ENCODE data around the gene MMP28.

MMP28 gene

DNA sequence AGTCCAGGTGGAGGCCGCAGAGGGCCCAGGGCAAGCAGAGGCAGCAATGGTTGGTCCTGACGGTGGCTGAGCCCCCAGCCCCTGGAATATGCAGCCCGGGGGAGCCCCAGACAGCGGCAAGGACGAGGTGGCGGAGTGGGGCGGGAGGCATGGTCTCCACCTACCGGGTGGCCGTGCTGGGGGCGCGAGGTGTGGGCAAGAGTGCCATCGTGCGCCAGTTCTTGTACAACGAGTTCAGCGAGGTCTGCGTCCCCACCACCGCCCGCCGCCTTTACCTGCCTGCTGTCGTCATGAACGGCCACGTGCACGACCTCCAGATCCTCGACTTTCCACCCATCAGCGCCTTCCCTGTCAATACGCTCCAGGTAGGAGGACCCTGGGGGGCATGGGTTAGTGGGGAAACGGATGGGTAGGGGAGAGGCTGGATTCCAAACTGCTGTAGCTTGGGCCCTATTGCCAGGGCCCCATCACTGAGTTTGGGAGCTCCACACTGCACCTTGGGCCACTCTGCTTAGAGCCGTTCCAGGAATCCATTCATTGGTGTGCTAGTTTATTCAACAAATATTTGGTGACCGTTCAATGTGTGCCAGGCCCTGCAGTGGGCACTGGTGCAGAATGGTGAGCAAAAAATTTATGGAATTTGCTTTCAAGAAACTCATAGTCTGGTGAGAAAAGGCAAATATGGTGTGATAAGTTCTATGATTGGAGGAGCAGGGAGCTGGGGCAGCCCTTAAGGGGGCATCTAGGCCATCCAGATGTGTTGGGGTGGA lies 60.2 kb downstream of the MMP28 start:
- Histone ChIP-seq H3K9me3 (ENCODE audit: control insufficient read depth, insufficient read depth, low read length) (no peaks in the 10 kb centered on the region), H3K9ac (ENCODE audit: low read depth, low read length) (no peak overlapping the region), H3K4me1 (ENCODE audit: insufficient read depth, low read length) (0 out of 2 replicates have a peak, but pooled peaks cover 4% of the 10 kb centered on the region), H3K36me3 (ENCODE audit: insufficient read depth, low read length) (no peaks in the 10 kb centered on the region)

DNA sequence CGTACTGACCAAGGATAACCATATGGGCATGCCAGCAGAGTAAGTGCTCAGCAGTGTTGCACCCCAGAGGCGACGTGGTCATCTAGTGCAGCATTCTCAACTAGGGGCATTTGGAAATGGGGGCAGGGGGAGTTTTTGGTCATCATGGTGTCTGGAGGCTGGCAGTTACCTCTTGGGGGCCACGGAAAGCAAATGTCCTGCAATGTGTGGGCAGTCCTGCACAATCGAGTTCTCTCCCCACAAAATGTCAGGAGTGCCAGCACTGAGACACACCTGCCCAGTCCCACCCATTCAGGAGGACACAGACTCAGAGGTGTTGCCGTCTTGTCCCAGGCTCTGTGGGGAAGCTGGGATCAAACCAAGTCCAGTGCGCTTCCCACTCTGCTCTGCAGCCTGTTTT lies 61.0 kb downstream of the MMP28 start:
- H3K36me3 ChIP-seq (ENCODE audit: insufficient read depth, low read length): no peaks in the 10 kb centered on the region
- no peaks in the 10 kb centered on the region for H3K9me3 ChIP-seq (ENCODE audit: control insufficient read depth, insufficient read depth, low read length)
- H3K9ac ChIP-seq (ENCODE audit: low read depth, low read length): no peak overlapping the region
- H3K4me1 ChIP-seq (ENCODE audit: insufficient read depth, low read length): peaks cover 8% of the 10 kb centered on the region

DNA sequence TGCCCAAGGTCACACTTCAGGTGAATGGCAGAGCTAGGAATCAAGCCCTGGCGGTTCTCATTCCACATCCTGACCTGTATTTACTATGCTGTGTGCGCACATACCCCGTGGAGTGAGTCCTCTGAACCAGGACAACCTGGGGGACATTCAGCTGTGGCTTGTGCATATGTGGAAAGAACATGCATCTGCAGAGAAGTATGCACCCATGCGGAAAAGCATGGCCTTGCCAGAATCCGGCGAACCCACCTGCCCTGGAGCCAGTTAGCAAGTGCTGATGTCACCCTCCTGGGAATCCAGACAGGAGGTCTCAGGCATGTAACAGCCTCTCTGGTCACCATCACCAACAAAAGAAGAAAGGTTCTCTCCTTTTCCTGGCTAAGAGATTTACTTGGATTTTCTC lies 62.1 kb downstream of the MMP28 start:
- Histone ChIP-seq H3K36me3 (ENCODE audit: insufficient read depth, low read length) (no peaks in the 10 kb centered on the region), H3K9ac (ENCODE audit: low read depth, low read length) (no peak overlapping the region), H3K9me3 (ENCODE audit: control insufficient read depth, insufficient read depth, low read length) (no peaks in the 10 kb centered on the region), H3K4me1 (ENCODE audit: insufficient read depth, low read length) (peaks cover 13% of the 10 kb centered on the region)

- no peak overlapping the region; the same call in 1 of the 2 replicates for H3K9ac ChIP-seq (ENCODE audit: low read depth, low read length)
These were observed 62.7 kb downstream of the MMP28 start for GRCh38 chr17:35732806-35733136.

GRCh38 chr17:35731917-35732805 lies 63.3 kb downstream of the MMP28 start:
- H3K36me3 ChIP-seq (ENCODE audit: insufficient read depth, low read length): no peaks in the 10 kb centered on the region
- no peaks in the 10 kb centered on the region for H3K9me3 ChIP-seq (ENCODE audit: control insufficient read depth, insufficient read depth, low read length)
- H3K4me1 ChIP-seq (ENCODE audit: insufficient read depth, low read length): peaks cover 13% of the 10 kb centered on the region
- H3K9ac ChIP-seq (ENCODE audit: low read depth, low read length): peak overlapping the region; percentile 64

More at GRCh38 chr17:35732806-35733136, 62.7 kb downstream of the MMP28 start:
- no peaks in the 10 kb centered on the region for H3K9me3 ChIP-seq (ENCODE audit: control insufficient read depth, insufficient read depth, low read length)
- H3K4me1 ChIP-seq (ENCODE audit: insufficient read depth, low read length): peaks cover 13% of the 10 kb centered on the region
- no peaks in the 10 kb centered on the region for H3K36me3 ChIP-seq (ENCODE audit: insufficient read depth, low read length)

- H3K4me1 ChIP-seq (ENCODE audit: insufficient read depth, low read length): peaks cover 13% of the 10 kb centered on the region
- H3K9me3 ChIP-seq (ENCODE audit: control insufficient read depth, insufficient read depth, low read length): no peaks in the 10 kb centered on the region
- H3K36me3 ChIP-seq (ENCODE audit: insufficient read depth, low read length): no peaks in the 10 kb centered on the region
- peak within 1 kb of the TSS; percentile 64 for H3K9ac ChIP-seq (ENCODE audit: low read depth, low read length)
These were observed 64.1 kb downstream of the MMP28 start, which contains the start of gene RASL10B for GRCh38 chr17:35731239-35731916. RASL10B (plus strand) TSS chr17:35731639; CDS start chr17:35735185, 3,546 bp downstream.

DNA sequence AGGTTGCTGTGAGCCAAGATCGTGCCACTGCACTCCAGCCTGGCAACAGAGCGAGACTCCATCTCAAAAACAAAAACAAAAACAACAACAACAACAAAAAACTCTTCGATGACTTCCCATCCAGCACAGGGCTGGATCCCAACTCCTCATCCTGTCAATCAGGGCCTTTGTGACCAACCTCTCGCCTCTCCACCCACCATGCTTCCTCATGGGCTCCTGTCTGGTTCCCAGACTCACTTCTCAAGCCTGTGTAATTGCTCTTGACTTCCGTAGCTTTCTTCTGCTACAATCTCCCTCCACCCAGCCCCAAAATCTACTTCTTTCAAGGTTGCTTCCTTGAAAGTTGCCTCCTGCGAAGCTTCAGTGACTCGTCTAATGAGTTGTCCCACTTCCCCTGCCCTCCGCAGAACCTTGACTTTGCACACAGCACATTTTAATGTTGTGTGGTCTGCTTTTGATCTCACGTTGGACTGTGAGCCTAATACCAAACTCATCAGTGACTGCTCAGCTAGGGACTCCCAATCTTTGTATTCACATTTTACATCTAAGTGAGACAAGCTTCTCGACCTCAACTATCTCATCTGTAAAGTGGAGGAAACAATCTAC lies 64.9 kb downstream of the MMP28 start:
- H3K36me3 ChIP-seq (ENCODE audit: insufficient read depth, low read length): 0 out of 2 replicates have a peak, but pooled peaks cover under 1% of the 10 kb centered on the region
- H3K9ac ChIP-seq (ENCODE audit: low read depth, low read length): no peak overlapping the region
- H3K9me3 ChIP-seq (ENCODE audit: control insufficient read depth, insufficient read depth, low read length): no peaks in the 10 kb centered on the region
- H3K4me1 ChIP-seq (ENCODE audit: insufficient read depth, low read length): peaks cover 18% of the 10 kb centered on the region

- Histone ChIP-seq H3K9ac (ENCODE audit: low read depth, low read length) (no peak overlapping the region), H3K9me3 (ENCODE audit: control insufficient read depth, insufficient read depth, low read length) (no peaks in the 10 kb centered on the region), H3K4me1 (ENCODE audit: insufficient read depth, low read length) (peaks cover 23% of the 10 kb centered on the region), H3K36me3 (ENCODE audit: insufficient read depth, low read length) (peaks cover 8% of the 10 kb centered on the region; the same call in 1 of the 2 replicates)
These were observed 66.0 kb downstream of the MMP28 start for GRCh38 chr17:35729405-35729833.

GRCh38 chr17:35728551-35728950 lies 66.9 kb downstream of the MMP28 start:
- Histone ChIP-seq H3K36me3 (ENCODE audit: insufficient read depth, low read length) (peaks cover 11% of the 10 kb centered on the region), H3K9ac (ENCODE audit: low read depth, low read length) (no peak overlapping the region), H3K9me3 (ENCODE audit: control insufficient read depth, insufficient read depth, low read length) (no peaks in the 10 kb centered on the region), H3K4me1 (ENCODE audit: insufficient read depth, low read length) (peaks cover 23% of the 10 kb centered on the region)

GRCh38 chr17:35727635-35728034 lies 67.8 kb downstream of the MMP28 start:
- Histone ChIP-seq H3K9ac (ENCODE audit: low read depth, low read length) (no peak overlapping the region), H3K9me3 (ENCODE audit: control insufficient read depth, insufficient read depth, low read length) (no peaks in the 10 kb centered on the region), H3K36me3 (ENCODE audit: insufficient read depth, low read length) (peaks cover 11% of the 10 kb centered on the region), H3K4me1 (ENCODE audit: insufficient read depth, low read length) (peaks cover 23% of the 10 kb centered on the region)

GRCh38 chr17:35726953-35727460 lies 68.4 kb downstream of the MMP28 start:
- Histone ChIP-seq H3K9ac (ENCODE audit: low read depth, low read length) (no peak overlapping the region), H3K9me3 (ENCODE audit: control insufficient read depth, insufficient read depth, low read length) (no peaks in the 10 kb centered on the region), H3K4me1 (ENCODE audit: insufficient read depth, low read length) (peaks cover 23% of the 10 kb centered on the region), H3K36me3 (ENCODE audit: insufficient read depth, low read length) (peaks cover 11% of the 10 kb centered on the region)

DNA sequence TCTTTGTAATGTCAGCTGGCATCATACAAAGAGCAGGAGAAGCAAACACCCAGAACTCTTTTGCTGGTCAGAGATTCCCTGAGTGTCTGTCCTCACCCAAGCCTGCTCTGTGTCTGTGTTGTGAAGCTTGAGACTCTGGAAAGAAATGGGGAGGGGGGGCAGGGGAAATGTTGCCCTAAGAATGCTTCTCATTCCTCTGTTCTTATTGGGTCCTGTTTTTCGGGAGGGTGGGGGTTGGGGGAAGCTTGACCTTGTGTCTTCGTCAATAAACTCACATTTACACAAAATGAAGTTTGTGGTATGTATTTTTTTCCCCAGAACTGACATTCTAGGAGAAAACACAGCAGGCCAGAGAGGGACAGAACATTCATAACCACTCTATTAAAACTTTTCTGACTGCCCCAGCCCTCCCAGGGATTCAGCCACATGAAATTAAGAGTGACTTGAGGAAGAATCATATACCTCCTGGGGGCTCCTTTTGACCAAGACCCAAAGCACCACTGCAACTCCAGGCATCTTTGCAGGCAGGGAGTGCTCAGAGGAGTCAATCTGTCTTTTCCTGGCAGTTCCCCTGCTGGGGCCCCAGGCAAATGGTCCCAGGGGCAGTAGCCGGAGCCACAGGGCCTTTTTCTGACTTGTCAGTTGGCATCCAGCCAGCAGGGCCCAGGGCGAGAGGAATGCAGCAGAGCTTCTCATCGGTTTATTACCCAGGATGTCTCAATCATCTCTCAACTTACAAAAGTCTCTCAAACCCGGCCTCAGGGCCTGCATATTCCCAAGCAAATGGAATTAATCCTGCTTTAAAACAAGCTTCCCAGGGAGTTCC lies 69.1 kb downstream of the MMP28 start:
- Histone ChIP-seq H3K4me1 (ENCODE audit: insufficient read depth, low read length) (peaks cover 23% of the 10 kb centered on the region), H3K9me3 (ENCODE audit: control insufficient read depth, insufficient read depth, low read length) (no peaks in the 10 kb centered on the region), H3K36me3 (ENCODE audit: insufficient read depth, low read length) (peaks cover 11% of the 10 kb centered on the region), H3K9ac (ENCODE audit: low read depth, low read length) (no peak overlapping the region)

DNA sequence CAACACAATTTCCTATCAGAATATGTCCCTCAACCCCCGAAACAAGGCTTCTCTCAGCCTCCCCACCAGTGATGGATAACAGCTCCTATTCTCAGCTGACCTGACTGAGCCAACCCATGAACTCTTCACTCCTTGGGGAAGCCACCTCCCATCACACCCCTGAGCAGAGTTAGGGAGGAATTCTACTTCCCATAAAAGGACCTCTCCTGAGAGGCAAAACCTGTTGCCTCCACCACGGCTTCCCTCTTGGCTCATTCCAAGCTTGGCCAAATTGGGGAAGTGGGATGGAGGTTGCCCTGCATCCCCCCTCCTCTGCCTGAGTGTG lies 69.7 kb downstream of the MMP28 start:
- H3K4me1 ChIP-seq (ENCODE audit: insufficient read depth, low read length): peaks cover 19% of the 10 kb centered on the region
- H3K9me3 ChIP-seq (ENCODE audit: control insufficient read depth, insufficient read depth, low read length): no peaks in the 10 kb centered on the region
- no peak overlapping the region for H3K9ac ChIP-seq (ENCODE audit: low read depth, low read length)
- H3K36me3 ChIP-seq (ENCODE audit: insufficient read depth, low read length): peaks cover 11% of the 10 kb centered on the region

Data from ES-I3 (cell line).